ENCODE data around the gene NOSIP.
A peak's percentile ranks its signal among the peaks of the same experiment; 100 is the strongest.

The NOSIP gene

GRCh38 chr19:49544154-49544553 lies 36.2 kb downstream of the NOSIP start:
- DNase-seq, result no peak

GRCh38 chr19:49543032-49543431 lies 37.3 kb downstream of the NOSIP start:
- DNase-seq, result no peak

- DNase-seq, result no peak
Measured at GRCh38 chr19:49542446-49542845, 37.9 kb downstream of the NOSIP start.

GRCh38 chr19:49541914-49542313 lies 38.4 kb downstream of the NOSIP start:
- DNase-seq, result no peak

- no peak for DNase-seq
Measured at GRCh38 chr19:49539192-49539952, 41.0 kb downstream of the NOSIP start.

GRCh38 chr19:49538643-49539042 lies 41.7 kb downstream of the NOSIP start:
- no peak for DNase-seq

GRCh38 chr19:49536921-49537462 lies 43.4 kb downstream of the NOSIP start:
- no peak for DNase-seq

- peak in 1 of 2 experiments; percentile 42 for DNase-seq
Measured at GRCh38 chr19:49534632-49535385, 45.5 kb downstream of the NOSIP start.

GRCh38 chr19:49533551-49534488 lies 46.5 kb downstream of the NOSIP start:
- DNase-seq, result peak; percentile 93 to 95

GRCh38 chr19:49530708-49531107 lies 49.6 kb downstream of the NOSIP start:
- no peak for DNase-seq

GRCh38 chr19:49528211-49528771 lies 52.1 kb downstream of the NOSIP start:
- peak in 1 of 2 experiments; percentile 26 for DNase-seq

GRCh38 chr19:49524812-49525455 lies 55.4 kb downstream of the NOSIP start:
- DNase-seq, result no peak

- DNase-seq, result no peak
Measured at GRCh38 chr19:49520705-49521319, 59.5 kb downstream of the NOSIP start.

- no peak for DNase-seq
Measured at GRCh38 chr19:49518033-49518432, 62.3 kb downstream of the NOSIP start.

GRCh38 chr19:49515767-49516166 lies 64.6 kb downstream of the NOSIP start:
- no peak for DNase-seq

GRCh38 chr19:49514151-49514550 lies 66.2 kb downstream of the NOSIP start:
- DNase-seq, result no peak

- DNase-seq, result no peak
Measured at GRCh38 chr19:49513746-49514118, 66.6 kb downstream of the NOSIP start.

- DNase-seq, result peak; percentile 44 to 58
Measured at GRCh38 chr19:49512970-49513745, 67.2 kb downstream of the NOSIP start.

- DNase-seq, result no peak
Measured at GRCh38 chr19:49507803-49508494, 72.4 kb downstream of the NOSIP start.

- DNase-seq, result peak; percentile 87 to 90
Measured at GRCh38 chr19:49506575-49507105, 73.7 kb downstream of the NOSIP start.

Data from activated T-cell treated with anti-CD3 and anti-CD28 coated beads, Interleukin-2, amount 50 U/mL, for 48 hours (primary cell).